GM18499 (cell line): Measurements from ENCODE around the gene TRUB2.
"Not testable (repeated sequence)": the region's sequence is repeated elsewhere in the genome, so short reads cannot be mapped to it uniquely, and the experiment has no call there.

Experiments
- ATAC-seq: cut with Tn5 transposase; IDR thresholded peaks from one replicate; pipeline ENCODE4 v1.9.1; 2021; ENCODE audit warnings: moderate number of reproducible peaks; ENCODE audit not compliant: insufficient read depth, unreplicated experiment

Gene TRUB2

DNA sequence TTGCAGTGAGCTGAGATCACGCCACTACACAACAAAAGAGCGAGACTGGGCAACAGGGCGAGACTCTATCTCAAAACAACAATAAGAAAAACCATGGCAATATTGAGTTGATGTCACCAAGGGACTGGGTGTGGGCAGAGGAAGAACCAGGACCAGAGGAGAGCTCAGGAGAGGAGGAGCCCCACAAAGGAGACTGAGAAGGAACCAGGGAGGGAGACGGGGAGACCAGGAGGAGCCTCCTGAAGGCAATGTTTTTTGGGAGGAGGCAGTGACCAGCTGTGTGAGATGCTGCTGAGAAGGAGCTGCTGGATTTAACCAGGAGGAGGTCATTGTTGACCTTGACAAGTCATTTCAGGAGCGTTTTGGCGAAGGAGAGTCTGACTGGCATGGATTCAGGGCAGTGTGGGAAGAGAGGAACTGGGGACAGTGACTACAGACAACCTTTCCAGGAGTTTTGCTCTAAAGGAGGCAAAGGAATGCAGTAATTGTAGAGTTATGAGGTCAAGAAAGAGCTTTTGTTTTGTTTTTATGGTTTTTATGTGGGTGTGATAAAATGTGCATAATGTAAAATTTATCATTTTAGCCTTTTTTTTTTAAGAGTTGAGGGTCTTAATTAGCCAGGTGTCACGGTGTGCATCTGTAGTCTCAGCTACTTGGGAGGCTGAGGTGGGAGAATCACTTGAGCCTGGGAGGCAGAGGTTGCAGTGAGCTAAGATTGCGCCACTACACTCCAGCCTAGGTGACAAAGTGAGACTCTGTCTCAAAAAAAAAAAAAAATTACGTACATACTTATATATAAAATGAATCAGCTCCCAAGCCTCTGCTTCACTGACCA, 17.9 kb downstream of the TRUB2 start:
- ATAC-seq = no peak

DNA sequence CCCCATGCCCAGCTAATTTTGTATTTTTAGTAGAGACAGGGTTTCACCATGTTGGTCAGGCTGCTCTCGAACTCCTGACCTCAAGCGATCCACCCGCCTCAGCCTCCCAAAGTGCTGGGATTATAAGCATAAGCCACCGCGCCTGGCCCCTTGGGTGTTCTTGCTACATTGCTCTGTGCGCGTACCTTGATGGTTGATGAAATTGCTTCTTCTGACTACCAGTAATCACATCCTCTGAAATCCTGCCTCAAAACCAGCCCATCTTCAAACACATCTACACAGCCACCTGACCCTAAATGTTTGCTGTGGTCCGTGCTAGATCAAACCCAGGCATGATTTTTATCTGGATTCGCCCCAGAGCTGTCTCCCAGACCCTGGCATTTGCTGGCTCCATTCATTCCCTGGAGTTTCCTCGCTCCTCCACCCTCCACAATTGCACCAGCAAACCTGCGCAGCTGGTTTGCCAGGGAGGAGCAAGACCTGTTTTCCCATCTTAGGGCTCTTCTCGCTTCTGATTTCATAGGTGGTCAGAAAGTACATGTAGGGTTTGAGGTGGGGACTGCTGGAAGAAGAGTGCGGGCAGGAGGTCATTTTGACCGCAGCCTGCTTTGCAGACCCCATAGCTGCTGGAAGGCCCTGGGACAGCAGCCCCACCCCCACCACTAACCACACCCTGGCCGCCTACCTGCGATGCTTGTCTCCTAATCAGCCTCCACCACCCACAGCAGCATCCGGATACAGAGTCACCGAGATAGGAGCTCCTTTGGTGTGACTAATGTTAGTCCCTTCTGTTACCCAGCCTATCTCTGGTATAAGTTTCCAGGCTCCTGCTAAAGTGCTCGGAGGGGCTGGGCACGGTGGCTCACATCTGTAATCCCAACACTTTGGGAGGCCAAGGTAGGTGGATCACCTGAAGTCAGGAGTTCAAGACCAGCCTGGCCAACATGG, 23.4 kb downstream of the TRUB2 start:
- ATAC-seq = no peak

DNA sequence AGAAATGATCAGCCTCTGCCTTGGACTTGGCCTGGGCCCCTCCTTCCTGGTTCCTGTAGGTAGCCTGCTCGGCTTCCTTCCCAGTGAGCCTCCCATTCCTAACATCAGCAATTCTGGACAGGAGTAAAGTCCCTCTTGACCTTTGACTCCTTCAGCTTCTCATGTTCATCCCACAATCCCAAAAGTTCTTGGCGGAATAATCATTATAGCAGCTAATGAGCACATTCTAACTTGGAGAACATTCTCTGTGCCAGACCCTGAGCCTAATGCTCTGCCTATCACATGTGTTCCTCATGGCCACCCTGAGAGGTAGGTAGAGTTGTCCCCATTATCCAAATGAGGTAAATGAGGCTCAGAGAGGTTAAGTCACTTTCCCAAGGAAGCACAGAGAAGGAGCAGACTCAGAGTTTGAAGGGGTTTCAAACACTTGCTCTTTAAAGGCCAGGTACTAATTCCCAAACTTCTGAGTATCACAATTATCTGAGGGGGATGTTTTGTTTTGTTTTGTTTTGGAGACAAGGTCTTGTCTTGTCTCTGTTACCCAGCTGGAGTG, 24.9 kb downstream of the TRUB2 start:
- no peak for ATAC-seq

DNA sequence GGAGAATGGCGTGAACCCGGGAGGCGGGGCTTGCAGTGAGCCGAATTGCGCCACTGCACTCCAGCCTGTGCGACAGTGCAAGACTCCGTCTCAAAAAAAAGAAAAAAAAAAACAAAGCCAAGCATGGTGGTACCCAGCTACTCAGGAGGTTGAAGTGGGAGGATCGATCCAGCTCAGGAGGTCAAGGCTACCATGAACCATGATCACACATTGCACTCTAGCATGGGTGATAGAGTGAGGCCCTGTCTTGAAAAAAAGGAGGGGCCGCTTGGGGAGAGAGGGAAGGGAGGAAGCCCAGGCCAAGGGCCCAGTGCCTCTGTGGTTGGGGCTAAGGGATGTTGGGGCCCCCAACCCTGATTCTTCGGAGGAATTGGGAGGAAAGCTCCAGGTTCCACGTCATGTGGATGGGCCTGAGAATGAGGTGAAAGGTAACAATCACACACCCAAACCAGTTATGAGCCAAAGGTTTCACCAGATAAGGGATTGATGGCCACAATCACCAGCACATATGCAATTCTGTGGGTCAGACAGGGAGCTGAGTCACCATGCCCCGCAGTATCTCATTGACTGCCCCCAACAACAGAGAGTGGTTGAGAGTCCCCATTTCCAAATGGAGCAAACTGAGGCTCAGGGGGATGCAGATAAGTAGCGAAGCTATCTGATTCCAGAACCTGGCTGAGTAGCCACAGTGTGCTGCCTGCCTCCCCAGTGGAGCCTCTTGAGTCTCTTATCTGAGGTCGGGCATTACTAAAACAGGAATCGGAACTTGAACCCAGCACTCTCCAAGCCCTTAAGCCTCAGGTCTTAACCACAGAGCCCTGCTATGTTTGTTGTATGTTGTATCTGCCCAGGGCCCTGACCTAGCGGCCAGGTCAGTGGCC, 25.7 kb downstream of the TRUB2 start:
- no peak for ATAC-seq

DNA sequence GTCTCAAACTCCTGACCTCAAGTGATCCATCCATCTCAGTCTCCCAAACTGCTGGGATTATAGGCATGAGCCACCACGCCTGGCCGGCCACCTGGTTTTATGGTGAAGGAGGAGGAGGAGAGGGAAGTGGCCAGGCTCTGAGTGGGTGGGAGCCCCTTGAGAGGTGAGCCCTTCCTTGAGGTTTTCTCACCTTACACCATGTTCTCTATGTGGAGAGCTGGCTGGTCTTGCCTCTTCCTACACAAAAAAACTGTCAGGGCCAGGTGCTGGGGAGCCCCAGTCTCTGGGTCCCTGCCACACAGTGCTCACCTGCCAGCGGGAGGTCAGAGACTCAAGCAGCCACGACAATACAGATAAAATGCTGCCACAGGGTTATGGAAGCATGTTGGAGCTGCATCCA, 28.1 kb downstream of the TRUB2 start:
- no peak for ATAC-seq

DNA sequence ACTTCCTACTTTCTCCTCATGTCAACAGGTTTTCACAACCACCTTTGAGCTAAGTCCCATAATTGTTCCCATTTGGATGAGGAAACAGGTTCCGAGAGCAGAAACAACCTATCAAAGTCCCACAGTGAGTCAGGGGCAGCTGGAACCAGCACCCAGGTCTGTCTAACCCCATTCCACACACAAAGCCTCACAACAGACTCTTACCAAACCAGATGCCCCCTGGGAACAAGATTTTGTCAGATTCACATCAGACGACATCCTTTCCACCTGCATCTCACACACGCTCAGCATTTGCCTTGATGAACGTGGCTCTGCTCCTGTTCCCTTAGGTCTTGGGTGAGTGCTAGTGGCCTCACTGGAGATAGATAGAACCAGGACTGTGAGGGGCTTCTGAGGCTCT, 29.2 kb downstream of the TRUB2 start:
- no peak for ATAC-seq

DNA sequence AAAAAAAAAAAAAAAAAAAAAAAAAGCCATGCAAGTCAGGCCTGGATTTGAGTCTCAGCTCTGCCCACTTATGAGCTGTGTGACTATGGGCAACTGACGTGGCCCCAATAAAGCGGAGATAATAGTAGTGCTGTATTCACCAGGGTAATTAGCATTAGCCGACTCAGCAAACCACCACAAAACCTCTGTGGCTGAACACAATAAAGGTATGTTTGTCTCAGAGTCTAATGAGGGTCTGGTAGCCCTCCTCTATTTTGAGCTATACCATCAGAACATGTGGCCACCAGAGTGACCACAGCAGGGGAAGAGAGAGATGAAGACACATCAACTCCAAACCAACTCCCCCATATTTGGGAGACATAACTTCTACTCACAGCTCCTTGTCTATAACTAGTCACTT, 30.2 kb downstream of the TRUB2 start:
- no peak for ATAC-seq

DNA sequence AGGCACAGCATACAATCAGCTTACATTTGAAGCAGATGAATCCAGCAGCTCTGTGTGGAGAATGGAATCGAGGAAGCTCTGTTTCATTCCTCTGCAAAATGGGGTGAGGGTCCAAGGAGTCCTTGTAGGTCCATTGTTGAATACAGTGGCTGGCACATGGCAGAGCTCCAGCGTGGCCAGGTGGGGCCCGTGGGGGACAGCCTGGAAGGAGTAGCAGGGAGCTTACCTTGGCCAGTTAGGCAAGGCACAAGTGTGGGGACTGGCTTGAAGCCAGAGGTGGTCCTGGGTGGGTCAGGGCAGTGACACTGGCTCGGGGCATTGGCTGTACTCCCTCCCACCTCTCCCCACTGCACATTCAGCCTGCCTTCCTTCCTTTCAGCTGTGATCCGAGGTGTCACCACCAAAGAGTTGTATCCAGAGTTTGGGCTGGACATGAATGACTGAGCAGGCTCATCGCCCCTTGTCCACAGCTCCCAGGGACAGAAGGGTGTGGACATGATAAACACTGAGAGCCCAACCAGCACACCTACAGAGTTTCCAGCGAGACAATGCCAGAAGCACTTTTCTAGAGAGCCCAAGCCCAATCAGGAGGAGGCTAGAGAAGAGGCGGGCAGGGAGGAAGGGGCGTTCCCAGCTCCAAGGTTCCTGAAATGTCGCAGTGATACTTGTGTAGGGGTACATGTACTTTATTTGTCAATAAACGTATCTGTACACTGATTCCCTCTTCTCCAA, 33.8 kb downstream of the TRUB2 start:
- ATAC-seq = no peak

DNA sequence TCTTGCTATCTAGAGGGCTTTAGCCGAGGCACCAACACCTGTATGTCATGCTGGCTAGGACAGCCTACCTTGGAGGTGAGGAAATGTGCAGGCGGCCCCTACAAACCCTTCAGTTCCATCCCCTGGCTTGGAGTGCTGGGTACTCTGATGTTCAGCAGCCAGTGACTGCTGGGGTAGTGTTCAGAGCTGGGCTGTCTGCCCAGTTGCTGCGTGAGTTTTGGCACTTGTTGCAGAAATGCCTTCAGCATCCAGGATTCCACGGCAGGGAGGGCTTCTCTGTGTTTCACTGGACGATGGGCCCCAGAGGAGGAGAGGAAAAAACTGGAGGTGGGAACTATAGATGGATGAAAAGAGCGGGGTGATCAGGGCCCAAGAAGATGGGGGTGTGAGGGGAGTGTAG, 35.8 kb downstream of the TRUB2 start:
- no peak for ATAC-seq

DNA sequence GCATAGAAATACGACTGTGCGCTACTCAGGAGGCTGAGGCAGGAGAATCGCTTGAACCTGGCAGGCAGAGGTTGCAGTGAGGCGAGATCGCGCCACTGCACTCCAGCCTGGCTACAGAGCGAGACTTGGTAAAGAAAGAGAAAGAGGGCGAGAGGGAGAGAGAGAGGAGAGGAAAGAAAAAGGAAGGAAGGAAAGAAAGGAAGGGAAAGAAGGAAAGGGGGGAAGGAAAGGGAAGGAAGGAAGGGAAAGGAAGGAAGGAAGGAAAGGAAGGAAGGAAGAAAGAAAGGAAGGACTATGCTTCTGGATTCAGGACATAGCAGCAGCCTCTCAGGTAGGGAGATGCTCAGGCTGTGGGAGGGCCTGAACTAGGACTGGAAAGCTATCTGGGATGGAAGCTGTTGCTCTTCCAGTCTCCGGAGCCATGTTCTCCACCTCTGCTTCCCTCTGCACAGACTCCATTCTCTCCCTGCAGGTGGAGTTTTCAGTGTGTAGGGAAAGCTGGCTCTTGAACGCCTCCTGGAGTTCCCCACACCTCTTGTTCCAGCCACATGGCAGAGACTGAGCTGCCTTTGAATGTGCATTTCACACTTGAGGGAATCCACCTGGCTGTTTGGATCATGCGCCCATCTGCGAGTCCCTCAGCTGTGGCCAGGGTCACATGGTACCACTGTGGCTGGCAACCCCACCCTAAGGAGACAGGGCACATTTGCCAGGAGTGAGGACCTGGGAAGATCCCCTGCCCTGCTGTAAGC, 37.0 kb downstream of the TRUB2 start:
- ATAC-seq = no peak

DNA sequence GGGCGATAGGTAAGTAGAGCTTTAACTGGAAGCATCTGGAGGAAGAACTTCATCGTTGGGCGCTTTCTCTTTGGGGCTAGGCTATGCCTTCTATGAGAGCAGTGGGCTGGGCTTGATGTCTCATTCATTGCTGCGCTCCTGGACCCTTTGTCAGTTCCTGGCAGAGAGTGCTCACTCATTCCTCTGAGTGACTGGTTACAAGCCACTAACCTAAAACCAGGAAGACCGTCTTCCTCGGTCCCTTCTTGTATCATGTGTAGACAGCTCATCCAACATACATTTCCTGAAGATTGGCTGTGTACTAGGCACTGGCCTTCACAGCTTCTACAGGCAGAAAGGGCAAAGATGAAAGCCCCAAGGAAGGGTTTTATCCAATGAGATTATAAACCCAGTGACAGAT, 39.7 kb downstream of the TRUB2 start:
- ATAC-seq = no peak

DNA sequence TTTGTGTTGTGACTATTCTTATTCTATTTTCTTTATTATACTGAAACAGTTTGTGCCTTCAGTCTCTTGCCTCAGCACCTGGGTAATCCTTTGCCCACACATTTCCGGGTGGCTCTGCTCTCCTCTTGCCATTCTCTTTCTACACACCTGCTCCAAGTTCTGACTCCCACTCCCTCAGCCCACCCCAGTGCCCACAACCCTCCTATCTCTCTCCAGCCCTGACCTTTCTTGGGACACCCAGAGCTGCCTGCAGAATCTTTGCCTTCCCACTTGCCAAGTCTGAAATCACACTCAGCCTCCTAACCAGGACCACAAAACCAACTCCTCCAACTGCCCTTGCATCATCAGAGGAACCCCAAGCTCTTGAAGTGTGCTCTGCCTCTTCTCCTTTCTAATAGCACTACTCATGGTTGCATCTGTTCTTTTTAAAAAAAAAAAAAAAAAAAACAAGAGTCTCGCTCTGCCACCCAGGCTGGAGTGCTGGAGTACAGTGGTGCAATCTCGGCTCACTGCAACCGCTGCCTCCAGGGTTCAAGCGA, 42.1 kb downstream of the TRUB2 start:
- no peak for ATAC-seq

DNA sequence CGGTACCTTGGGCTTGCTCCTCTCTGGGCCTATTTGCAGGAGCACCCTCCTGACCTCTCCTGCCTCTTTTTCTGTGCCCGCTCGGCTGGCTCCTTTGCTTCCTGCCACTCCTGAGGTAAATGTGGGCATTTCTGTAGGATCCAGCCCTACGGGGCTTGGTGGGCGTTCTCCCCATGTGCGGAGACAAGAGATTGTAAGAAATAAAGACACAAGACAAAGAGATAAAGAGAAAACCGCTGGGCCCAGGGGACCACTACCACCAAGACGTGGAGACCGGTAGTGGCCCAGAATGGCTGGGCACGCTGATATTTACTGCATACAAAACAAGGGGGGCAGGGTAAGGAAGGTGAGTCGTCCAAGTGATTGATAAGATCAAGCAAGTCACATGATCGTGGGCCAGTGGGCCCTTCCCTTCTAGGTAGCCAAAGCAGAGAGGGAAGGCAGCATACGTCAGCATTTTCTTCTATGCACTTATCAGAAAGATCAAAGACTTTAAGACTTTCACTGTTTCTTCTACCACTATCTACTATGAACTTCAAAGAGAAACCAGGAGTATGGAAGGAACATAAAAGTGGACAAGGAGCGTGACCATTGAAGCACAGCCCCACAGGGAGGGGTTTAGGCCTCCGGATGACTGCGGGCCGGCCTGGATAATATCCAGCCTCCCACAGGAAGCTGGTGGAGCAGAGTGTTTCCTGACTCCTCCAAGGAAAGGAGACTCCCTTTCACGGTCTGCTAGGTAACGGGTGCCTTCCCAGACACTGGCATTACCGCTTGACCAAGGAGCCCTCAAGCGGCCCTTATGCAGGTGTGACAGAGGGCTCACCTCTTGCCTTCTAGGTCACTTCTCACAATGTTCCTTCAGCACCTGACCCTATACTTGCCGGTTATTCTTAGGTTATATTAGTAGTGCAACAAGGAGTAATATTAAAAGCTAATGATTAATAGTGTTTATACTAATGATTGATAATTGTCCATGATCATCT, 42.9 kb downstream of the TRUB2 start:
- ATAC-seq = not testable (repeated sequence)

DNA sequence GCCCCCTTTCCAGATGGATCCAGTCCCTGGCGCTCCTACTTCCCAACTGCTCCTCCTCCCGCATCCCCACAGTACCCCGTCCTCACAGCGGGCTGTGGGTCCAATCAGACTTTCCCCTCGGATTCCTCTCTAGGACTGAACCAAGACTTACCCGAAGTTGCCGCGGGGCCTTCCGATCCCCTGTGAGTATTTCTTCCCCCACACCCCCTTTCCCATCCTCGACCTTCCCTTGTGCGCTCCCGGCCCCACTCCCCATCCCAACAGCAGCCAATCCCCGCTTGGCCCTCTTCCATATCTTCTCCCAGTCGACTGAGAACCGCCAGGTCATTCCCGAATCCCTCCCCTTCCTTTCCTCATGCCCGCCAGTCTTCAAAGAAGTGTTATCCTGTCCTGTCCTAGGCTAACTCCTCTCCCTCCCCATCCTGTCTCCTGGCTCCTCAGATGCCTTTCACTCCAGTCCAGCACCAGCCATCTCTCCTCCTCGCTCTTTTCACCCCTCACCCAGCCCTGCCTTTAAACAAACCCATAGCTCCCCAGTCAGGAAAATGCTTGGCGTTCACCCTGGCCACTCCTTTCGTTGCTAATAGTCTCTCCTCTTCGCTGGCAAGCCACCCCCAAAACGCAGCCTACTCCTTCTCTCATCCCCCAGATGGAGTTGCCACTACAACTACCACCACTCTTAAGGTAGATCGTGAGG, 45.5 kb downstream of the TRUB2 start:
- no peak for ATAC-seq

DNA sequence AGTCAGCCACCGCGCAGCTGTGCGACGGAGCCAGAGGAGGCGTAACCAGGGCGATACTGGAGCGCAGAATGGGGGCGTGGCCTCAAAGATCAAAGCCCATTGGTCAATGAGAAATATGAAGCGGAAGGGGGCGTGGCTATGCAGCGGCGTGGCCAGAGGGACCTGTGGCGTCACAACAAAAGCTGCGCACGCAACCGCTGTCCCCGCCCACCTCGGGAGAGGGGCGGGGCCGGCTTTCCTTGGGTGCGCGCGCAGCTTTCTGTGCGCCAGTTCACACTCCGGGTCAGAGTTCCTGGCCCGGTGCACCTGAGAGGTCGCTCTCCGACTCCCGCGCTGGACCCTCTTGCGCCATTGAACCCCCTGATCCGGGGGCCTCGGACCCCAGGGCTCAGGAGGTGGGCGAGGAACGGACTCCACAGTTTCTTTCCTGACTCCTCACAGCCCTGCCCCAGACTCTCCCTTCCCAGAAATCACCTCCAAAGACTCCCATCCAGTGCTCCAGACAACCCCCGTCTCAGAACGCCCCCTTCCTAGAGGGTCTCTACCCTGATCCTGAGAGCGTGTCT, 46.2 kb downstream of the TRUB2 start, which contains the start of gene SWI5:
Gene SWI5, plus strand, starts transcription at position 269 of the 566 bp plus-strand sequence.
- peak; percentile 92 for ATAC-seq
